ENCODE data around the gene ATP2B3.

DNA sequence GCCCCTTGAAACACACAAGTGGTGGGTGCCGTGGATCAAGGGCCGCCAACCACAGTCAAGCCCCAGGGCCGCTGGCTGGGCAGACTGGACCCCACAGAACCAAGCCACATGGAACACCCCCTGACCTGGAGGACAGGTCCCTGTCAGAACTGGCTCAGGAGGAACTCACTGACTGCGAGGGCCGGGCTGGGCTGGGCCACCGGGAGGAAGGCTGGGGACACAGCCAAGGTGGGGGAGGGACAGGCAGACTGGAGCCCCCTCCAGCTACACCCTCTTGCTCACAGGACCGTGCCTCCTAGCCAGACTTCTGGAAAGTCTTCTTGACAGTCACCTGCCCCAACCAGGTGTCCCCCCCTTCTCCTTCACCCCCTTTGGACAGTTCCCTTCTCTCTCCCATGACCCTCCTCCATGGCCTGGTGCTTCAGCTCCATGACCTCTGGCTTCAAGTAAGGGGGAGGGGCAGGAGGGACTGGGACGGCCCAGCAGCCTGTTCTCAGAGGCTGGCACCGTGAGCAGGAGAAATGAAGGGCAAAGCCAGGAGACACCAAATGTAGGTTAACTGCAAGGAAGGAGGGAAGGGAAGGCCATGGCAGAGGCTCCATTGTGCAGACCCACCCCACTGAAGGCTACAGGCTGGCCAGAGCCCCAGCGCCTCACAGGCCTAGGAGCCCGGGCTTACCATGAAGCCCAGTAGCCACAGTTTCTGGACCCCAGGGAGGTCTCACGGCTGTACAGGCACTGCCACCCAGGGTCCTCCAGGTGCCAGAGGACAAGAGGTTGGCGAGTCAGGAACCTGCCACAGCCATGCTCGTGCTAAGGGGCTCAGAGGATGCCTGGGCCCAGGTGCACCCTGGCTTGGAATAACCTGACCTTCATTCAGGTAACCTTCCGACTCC lies 107.0 kb downstream of the ATP2B3 start:
- TF ChIP-seq, protein P1, sequence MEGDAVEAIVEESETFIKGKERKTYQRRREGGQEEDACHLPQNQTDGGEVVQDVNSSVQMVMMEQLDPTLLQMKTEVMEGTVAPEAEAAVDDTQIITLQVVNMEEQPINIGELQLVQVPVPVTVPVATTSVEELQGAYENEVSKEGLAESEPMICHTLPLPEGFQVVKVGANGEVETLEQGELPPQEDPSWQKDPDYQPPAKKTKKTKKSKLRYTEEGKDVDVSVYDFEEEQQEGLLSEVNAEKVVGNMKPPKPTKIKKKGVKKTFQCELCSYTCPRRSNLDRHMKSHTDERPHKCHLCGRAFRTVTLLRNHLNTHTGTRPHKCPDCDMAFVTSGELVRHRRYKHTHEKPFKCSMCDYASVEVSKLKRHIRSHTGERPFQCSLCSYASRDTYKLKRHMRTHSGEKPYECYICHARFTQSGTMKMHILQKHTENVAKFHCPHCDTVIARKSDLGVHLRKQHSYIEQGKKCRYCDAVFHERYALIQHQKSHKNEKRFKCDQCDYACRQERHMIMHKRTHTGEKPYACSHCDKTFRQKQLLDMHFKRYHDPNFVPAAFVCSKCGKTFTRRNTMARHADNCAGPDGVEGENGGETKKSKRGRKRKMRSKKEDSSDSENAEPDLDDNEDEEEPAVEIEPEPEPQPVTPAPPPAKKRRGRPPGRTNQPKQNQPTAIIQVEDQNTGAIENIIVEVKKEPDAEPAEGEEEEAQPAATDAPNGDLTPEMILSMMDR (IDR thresholded peaks at IDR 0.05; ENCODE audit: insufficient read depth, low read length, poor library complexity, severe bottlenecking) = no peak
- TF ChIP-seq EZH2phosphoT487 (conservative IDR thresholded peaks at IDR 0.05; ENCODE audit: low read length) = no peak

Data from SU-DHL-6 (cell line).